DND-41 (cell line): Measurements from ENCODE around the gene TSPAN17.

Source experiments
- ATAC-seq: fragments of 200-7000 bp; cut with Tn5 transposase; 3 replicates; pipeline ENCODE4 v1.9.1; 2021; ENCODE audit warnings: low read depth; ENCODE audit not compliant: insufficient read depth
- DNase-seq: peaks from one replicate; pipeline ENCODE4 v3.0.0-alpha.2; 2020
- H2AFZ ChIP-seq: 2 replicates; pipeline ENCODE4 v1.6.0; 2012; ENCODE audit warnings: low read depth, low read length
- H3K27ac ChIP-seq: 2 replicates; pipeline ENCODE4 v1.5.1; 2012; ENCODE audit warnings: low read length, inconsistent platforms
- H3K27me3 ChIP-seq: fragments of 200-600 bp; sonication (generic); 2 replicates; pipeline ENCODE4 v1.6.0; 2012; ENCODE audit warnings: low read length, mild to moderate bottlenecking, inconsistent platforms; ENCODE audit not compliant: insufficient read depth, poor library complexity
- H3K36me3 ChIP-seq: 2 replicates; pipeline ENCODE4 v1.5.1; 2012; ENCODE audit warnings: low read length, inconsistent platforms; ENCODE audit not compliant: insufficient read depth
- H3K4me1 ChIP-seq: 2 replicates; pipeline ENCODE4 v1.5.1; 2012; ENCODE audit warnings: mild to moderate bottlenecking, low read length; ENCODE audit not compliant: insufficient read depth
- H3K4me2 ChIP-seq: 2 replicates; pipeline ENCODE4 v1.6.0; 2012; ENCODE audit warnings: mild to moderate bottlenecking, moderate library complexity, low read length, inconsistent platforms; ENCODE audit not compliant: insufficient read depth
- H3K4me3 ChIP-seq, 2 experiments: fragments of 200-600 bp in 1 of 2; shearing (Covaris generic) in 1 of 2; 2 replicates each; pipeline ENCODE4 v1.5.1; 2012 to 2016; ENCODE audit warnings: inconsistent platforms in 2 of 2, low read length in 2 of 2, mild to moderate bottlenecking in 2 of 2, low read depth in 1 of 2, moderate library complexity in 1 of 2
- H3K79me2 ChIP-seq: 2 replicates; pipeline ENCODE4 v1.6.0; 2012; ENCODE audit warnings: low read length, inconsistent platforms; ENCODE audit not compliant: insufficient read depth
- H3K9ac ChIP-seq: 2 replicates; pipeline ENCODE4 v1.6.0; 2012; ENCODE audit warnings: low read depth, mild to moderate bottlenecking, inconsistent platforms, low read length, moderate library complexity
- H3K9me3 ChIP-seq: 2 replicates; pipeline ENCODE4 v1.5.1; 2012; ENCODE audit warnings: low read length, moderate library complexity, mild to moderate bottlenecking, inconsistent platforms; ENCODE audit not compliant: insufficient read depth, severe bottlenecking
- H4K20me1 ChIP-seq: 2 replicates; pipeline ENCODE4 v1.6.0; 2012; ENCODE audit warnings: low read length; ENCODE audit not compliant: insufficient read depth
- CTCF ChIP-seq: IDR thresholded peaks from 2 replicates; pipeline ENCODE4 v1.5.1; 2012; ENCODE audit warnings: borderline replicate concordance, low read length, moderate library complexity, mild to moderate bottlenecking; ENCODE audit not compliant: poor library complexity, severe bottlenecking; ENCODE audit errors: extremely low read depth
- EZH2 ChIP-seq: IDR thresholded peaks from 3 replicates; pipeline ENCODE4 v1.6.1; 2012; ENCODE audit warnings: borderline replicate concordance, low read depth, mild to moderate bottlenecking, moderate library complexity, low read length, inconsistent platforms; ENCODE audit not compliant: severe bottlenecking

The TSPAN17 gene

DNA sequence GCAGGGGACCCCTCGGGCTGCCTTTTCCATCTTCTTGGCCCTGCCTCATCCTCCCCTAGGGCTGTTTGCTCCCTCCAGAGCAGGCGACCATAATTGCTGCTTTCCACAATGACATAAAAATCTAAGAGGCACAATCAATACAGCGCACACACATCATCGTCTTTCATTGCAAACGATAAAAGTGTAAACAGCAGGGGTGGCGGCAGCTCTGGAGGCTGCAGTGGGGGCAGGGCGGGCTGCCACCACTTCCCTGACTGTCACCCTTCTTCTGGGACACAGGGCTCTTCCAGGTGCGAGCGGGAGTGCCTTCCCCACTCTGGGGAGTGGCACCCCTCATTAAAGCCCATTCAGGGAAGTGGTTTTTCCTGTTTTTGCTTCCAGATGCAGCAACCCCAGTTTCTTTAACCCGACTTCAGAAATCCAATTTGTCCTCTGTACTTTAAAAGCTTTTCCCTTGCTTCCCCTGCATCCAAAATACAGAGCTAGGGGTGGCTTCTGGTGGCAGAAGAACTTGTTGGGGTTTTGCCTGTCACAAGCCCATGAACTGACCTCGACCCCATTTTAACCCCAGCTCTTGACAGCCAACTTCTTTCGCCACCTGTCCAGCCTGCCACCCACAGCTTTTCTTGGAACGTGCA is 45.7 kb downstream of the TSPAN17 start:
- peaks cover 56% of the 10 kb centered on the region for H3K27me3 ChIP-seq

DNA sequence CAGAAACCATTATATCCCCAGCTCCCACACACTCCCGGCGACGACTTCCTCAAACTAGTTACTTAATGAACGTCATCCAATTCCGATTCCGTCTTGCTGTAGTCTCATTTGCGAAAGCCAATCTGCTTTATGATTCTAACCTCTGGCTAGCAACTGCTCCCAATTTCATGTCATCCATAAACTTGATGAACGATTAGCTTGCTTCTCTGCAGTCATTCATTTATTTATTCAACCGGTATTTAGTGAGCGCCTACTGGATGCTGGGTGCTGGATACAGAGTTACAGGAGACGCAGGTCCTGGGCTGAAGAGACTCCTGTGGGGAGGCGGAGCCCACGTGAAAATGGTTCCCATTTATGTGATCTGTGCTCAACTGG is 46.2 kb downstream of the TSPAN17 start:
- Histone ChIP-seq H4K20me1 (no peaks in the 10 kb centered on the region; the same call in 1 of the 2 replicates), H3K9ac (no peak overlapping the region), H3K4me1 (no peaks in the 10 kb centered on the region), H3K27me3 (peaks cover 61% of the 10 kb centered on the region), H2AFZ (no peak overlapping the region), H3K9me3 (no peaks in the 10 kb centered on the region), H3K4me2 (no peak overlapping the region), H3K4me3 (no peak overlapping the region), H3K36me3 (no peaks in the 10 kb centered on the region), H3K79me2 (no peaks in the 10 kb centered on the region), H3K27ac (no peak overlapping the region)
- DNase-seq (no peak), ATAC-seq (no peak)
- no peak for TF ChIP-seq EZH2

More for the DNA sequence above, 45.7 kb downstream of the TSPAN17 start:
- no peak overlapping the region for H3K9ac ChIP-seq
- TF ChIP-seq CTCF (no peak), EZH2 (no peak)
- H3K4me3 ChIP-seq, result no peak overlapping the region
- no peaks in the 10 kb centered on the region for H3K4me1 ChIP-seq
- H3K4me2 ChIP-seq, result no peak overlapping the region
- DNase-seq (no peak), ATAC-seq (no peak)
- H3K36me3 ChIP-seq, result no peaks in the 10 kb centered on the region
- H4K20me1 ChIP-seq, result no peaks in the 10 kb centered on the region; the same call in 1 of the 2 replicates
- no peak overlapping the region for H2AFZ ChIP-seq
- H3K79me2 ChIP-seq, result no peaks in the 10 kb centered on the region
- no peaks in the 10 kb centered on the region for H3K9me3 ChIP-seq
- no peak overlapping the region for H3K27ac ChIP-seq

GRCh38 chr5:176694146-176694545 is 46.9 kb downstream of the TSPAN17 start:
- no peaks in the 10 kb centered on the region for H3K36me3 ChIP-seq
- H3K79me2 ChIP-seq, result no peaks in the 10 kb centered on the region
- no peaks in the 10 kb centered on the region for H3K4me1 ChIP-seq
- no peaks in the 10 kb centered on the region; the same call in 1 of the 2 replicates for H4K20me1 ChIP-seq
- H3K27ac ChIP-seq, result no peak overlapping the region
- peaks cover 62% of the 10 kb centered on the region for H3K27me3 ChIP-seq
- no peak overlapping the region for H3K9ac ChIP-seq
- no peak for DNase-seq
- H2AFZ ChIP-seq, result no peak overlapping the region
- no peak for ATAC-seq
- H3K4me2 ChIP-seq, result no peak overlapping the region
- TF ChIP-seq EZH2 (no peak), CTCF (no peak)
- H3K4me3 ChIP-seq, result no peak overlapping the region
- no peaks in the 10 kb centered on the region for H3K9me3 ChIP-seq

DNA sequence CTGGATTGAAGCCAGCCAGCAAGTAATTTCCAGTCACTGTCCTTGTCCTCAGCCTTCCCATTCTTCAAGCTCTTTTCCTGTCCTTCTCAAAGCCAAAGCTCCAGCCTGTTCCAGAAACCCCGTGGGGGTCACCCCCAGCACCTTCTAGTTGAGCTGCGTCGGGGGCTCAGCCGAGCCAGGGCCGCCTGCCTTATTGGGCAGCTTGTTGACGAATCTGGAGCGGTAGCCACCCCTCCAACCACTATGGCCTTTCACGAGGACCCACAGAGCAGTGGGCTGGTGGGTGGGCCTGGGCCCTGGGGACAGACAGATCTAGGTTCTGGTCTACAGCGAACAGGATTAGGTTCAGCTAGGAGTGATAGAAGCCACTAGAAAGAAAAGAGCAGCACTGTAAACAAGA is 47.3 kb downstream of the TSPAN17 start:
- H2AFZ ChIP-seq, result no peak overlapping the region
- H3K4me2 ChIP-seq, result no peak overlapping the region
- no peak for ATAC-seq
- H3K4me3 ChIP-seq, result no peak overlapping the region
- H4K20me1 ChIP-seq, result no peaks in the 10 kb centered on the region; the same call in 1 of the 2 replicates
- H3K27ac ChIP-seq, result no peak overlapping the region
- H3K9me3 ChIP-seq, result no peaks in the 10 kb centered on the region
- no peak for DNase-seq
- H3K4me1 ChIP-seq, result no peaks in the 10 kb centered on the region
- H3K79me2 ChIP-seq, result no peaks in the 10 kb centered on the region
- no peak overlapping the region for H3K9ac ChIP-seq
- H3K27me3 ChIP-seq, result peaks cover 62% of the 10 kb centered on the region
- no peak for TF ChIP-seq EZH2
- no peak for TF ChIP-seq CTCF
- no peaks in the 10 kb centered on the region for H3K36me3 ChIP-seq
